NT2/D1 (cell line): ENCODE results near the gene SERTAD3.

Experiments used
- DNase-seq: peaks from one replicate; pipeline ENCODE4 v3.0.0-alpha.2; 2011; ENCODE audit warnings: low read depth, low spot score
- H3K27me3 ChIP-seq: 2 replicates; pipeline ENCODE4 v1.6.0; 2011; ENCODE audit warnings: mild to moderate bottlenecking; ENCODE audit not compliant: insufficient read length, insufficient read depth
- H3K36me3 ChIP-seq: 2 replicates; pipeline ENCODE4 v1.6.1; 2011; ENCODE audit warnings: mild to moderate bottlenecking, low read length, mixed read lengths; ENCODE audit not compliant: insufficient read depth, insufficient read length
- H3K4me1 ChIP-seq: 2 replicates; pipeline ENCODE4 v1.5.1; 2011; ENCODE audit not compliant: insufficient read depth, insufficient read length
- H3K4me3 ChIP-seq: 2 replicates; pipeline ENCODE4 v1.5.1; 2011; ENCODE audit warnings: low read depth; ENCODE audit not compliant: insufficient read length
- H3K9ac ChIP-seq: 2 replicates; pipeline ENCODE4 v1.6.0; 2011; ENCODE audit warnings: low read depth; ENCODE audit not compliant: insufficient read length
- H3K9me3 ChIP-seq: 2 replicates; pipeline ENCODE4 v1.5.1; 2011; ENCODE audit warnings: mild to moderate bottlenecking, low read length; ENCODE audit not compliant: insufficient read depth
- SUZ12 ChIP-seq: IDR thresholded peaks from 2 replicates; pipeline ENCODE4 v1.6.1; 2011; ENCODE audit not compliant: insufficient read length, insufficient read depth; ENCODE audit errors: extremely low read depth
- YY1 ChIP-seq: IDR thresholded peaks from 2 replicates; pipeline ENCODE4 v1.6.1; 2011; ENCODE audit not compliant: insufficient read length, insufficient read depth
- ZNF274 ChIP-seq: IDR thresholded peaks from 2 replicates; pipeline ENCODE4 v1.6.1; 2011; ENCODE audit warnings: mild to moderate bottlenecking, low read depth, low read length

The SERTAD3 gene

DNA sequence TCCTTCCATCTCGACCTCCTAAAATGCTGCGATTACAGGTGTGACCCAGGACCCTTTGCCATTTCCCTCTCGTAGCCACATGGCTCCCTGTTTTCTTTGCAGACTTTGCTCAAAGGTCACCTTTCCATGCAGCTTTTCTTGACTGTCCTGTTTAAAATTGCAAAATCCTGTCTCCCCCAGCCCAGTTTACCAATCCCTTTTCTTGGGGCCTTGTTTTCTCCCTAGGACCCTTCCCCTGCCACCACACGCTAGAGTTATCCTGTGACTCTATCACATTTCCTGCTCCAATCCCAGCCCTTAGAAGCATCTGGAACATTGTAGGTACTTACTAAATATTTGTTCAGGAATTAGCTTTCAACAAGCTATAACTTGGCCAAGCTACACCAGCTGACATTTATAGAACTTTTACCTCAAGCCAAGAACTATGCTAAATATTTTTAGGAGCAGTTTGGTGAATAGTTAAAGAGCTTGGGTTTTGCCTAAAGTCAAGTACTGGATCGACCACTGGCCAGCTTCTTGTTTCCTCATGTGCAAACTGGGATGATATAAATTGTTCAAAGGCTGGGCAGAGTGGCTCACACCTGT is 9.1 kb upstream of the SERTAD3 start:
- Histone ChIP-seq H3K9ac (no peak overlapping the region), H3K4me1 (no peaks in the 10 kb centered on the region), H3K36me3 (peaks cover 4% of the 10 kb centered on the region), H3K9me3 (no peaks in the 10 kb centered on the region), H3K27me3 (no peaks in the 10 kb centered on the region), H3K4me3 (no peak overlapping the region)
- no peak for DNase-seq
- no peak for TF ChIP-seq ZNF274
- TF ChIP-seq YY1 = no peak
- no peak for TF ChIP-seq SUZ12

DNA sequence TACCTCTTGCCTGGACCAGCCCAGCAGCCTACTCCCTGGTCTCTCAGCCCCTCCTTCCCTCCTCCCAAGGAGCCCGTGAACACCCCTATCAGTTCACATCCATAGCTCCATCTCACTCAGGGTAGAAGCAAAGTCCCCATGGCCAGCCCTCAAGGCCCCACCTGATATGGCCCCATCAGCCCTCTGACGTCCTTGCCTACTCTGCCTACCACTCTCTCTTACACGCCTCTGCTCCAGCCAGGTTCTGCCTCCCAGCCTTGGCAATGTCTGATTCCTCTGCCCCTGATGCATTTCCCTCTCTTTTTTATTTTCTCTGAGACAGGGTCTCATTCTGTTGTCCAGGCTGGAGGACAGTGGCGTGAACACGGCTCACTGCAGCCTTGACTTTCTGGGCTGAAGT is 7.9 kb upstream of the SERTAD3 start:
- Histone ChIP-seq H3K9me3 (no peaks in the 10 kb centered on the region), H3K27me3 (no peaks in the 10 kb centered on the region), H3K4me3 (no peak overlapping the region), H3K4me1 (no peaks in the 10 kb centered on the region), H3K36me3 (no peaks in the 10 kb centered on the region), H3K9ac (no peak overlapping the region)
- DNase-seq = no peak
- TF ChIP-seq ZNF274 (no peak), SUZ12 (no peak), YY1 (no peak)

DNA sequence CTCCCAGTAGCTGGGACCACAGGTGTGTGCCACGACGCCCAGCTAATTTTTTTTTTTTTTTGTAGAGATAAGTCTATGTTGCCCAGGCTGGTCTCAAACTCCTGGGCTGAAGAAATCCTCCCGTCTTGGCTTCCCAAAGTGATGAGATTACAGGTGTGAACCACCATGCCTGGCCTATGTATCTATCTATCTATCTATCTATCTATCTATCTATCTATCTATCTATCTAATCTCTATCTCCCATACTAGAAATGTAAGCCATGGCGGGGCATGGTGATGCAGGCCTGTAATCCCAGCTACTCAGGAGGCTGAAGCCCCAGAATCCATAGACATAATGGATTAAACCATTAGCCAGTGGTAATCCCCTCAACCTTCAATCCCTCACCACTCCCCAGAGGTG is 6.5 kb upstream of the SERTAD3 start:
- H3K36me3 ChIP-seq = no peaks in the 10 kb centered on the region
- no peak overlapping the region for H3K9ac ChIP-seq
- TF ChIP-seq SUZ12 = no peak
- TF ChIP-seq ZNF274 = no peak
- TF ChIP-seq YY1 = no peak
- no peak overlapping the region for H3K4me3 ChIP-seq
- no peak for DNase-seq
- no peaks in the 10 kb centered on the region for H3K9me3 ChIP-seq
- H3K27me3 ChIP-seq = no peaks in the 10 kb centered on the region
- H3K4me1 ChIP-seq = no peaks in the 10 kb centered on the region

DNA sequence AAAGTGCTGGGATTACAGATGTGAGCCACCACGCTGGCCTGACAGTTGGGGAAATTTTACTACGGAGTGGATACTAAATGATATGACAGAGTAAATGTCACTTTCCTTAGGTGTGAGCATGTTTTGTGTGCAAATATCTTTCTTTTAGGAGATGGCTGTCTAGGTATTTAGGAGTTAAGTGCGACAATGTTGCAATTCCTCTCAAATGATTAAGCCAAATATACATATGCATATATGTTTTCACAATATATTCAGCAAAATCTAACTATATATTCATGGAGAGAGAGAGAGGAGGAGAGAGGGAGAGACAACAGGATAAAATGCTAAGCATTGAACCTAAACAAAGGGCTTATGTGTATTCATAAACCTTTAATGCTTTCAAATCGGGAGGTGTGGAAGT is 5.4 kb upstream of the SERTAD3 start:
- Histone ChIP-seq H3K9me3 (no peaks in the 10 kb centered on the region), H3K9ac (no peak overlapping the region), H3K27me3 (no peaks in the 10 kb centered on the region), H3K4me3 (no peak overlapping the region), H3K4me1 (no peaks in the 10 kb centered on the region), H3K36me3 (no peaks in the 10 kb centered on the region)
- TF ChIP-seq YY1 = no peak
- no peak for TF ChIP-seq ZNF274
- TF ChIP-seq SUZ12 = no peak
- DNase-seq = no peak

DNA sequence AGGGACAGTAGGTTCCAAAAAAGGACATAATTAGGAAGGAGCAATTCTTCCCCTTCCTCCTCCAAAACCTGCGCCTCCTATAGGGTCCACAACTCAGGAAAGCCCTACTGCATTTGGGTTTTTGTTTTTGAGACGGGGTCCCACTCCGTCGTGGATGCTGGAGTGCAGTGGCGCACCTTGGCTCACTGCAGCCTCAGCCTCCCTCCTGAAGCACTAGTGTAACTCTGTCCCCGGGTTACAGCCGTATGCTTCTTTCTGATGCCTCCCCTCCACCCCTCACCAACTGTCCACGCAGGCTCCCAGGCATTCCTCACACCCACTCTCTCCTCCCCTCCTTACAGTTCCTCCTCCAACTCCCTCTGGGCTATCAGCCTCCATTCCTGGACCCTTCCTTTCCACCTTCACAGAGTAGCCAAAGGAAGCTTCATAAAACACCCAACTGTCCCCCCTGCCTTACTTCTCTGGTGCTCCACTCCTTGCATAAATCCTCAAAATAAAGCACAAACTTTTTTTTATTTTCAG is 2.2 kb upstream of the SERTAD3 start:
- Histone ChIP-seq H3K9me3 (no peaks in the 10 kb centered on the region), H3K27me3 (no peaks in the 10 kb centered on the region), H3K4me1 (peaks cover 2% of the 10 kb centered on the region), H3K36me3 (peaks cover 13% of the 10 kb centered on the region), H3K9ac (peak overlapping the region; percentile 44), H3K4me3 (no peak overlapping the region)
- no peak for DNase-seq
- TF ChIP-seq SUZ12 (no peak), YY1 (no peak), ZNF274 (no peak)

DNA sequence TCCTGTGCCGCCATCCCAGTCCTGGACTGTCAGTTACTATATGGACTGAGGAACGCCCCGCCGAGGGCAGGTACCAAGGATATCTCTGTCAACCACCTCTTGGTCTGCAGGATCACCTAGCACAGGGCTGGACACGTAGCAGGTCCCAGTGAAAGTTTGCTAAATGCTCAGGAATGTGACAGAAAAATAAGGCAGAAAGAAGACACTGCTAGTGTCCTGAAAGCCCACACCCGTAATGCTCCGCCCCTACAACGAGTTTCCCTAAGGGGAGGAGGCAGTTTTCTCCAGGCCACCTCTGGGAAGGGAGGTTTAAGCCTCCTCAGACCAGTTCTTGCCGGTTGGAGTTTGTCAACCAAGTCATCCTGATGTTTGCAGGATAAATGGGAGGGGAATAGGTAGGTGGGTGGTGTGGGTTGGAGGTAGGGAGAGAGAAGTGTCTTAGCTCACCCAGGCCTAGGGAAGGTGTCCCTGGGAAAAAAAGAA is 1.7 kb upstream of the SERTAD3 start:
- Histone ChIP-seq H3K9me3 (no peaks in the 10 kb centered on the region), H3K4me1 (peaks cover 2% of the 10 kb centered on the region), H3K9ac (no peak overlapping the region), H3K4me3 (no peak overlapping the region), H3K36me3 (peaks cover 18% of the 10 kb centered on the region), H3K27me3 (no peaks in the 10 kb centered on the region)
- TF ChIP-seq SUZ12 (no peak), ZNF274 (no peak), YY1 (no peak)
- no peak for DNase-seq

DNA sequence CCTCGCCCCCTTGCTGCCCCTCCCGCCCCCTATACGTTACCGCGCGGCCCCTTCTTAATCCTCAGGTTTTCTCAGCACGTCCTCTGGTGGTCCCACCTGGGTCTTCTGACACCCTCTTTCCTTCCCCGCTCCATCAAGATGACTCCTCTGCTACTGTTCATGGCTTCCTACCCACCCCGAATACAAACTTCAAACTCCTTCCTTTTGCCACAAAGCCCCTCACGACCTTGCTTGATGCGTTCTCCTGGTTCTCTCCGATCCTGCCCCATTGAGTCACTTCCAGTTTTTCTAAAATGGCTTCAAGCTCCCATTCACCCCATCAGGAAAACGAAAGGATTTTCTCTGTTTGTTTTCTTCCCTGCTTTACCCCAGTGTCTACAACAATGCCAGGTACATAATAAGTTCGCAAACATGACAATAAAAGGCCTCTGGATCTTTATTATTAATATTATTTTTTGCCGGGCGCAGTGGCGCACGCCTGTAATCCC is 734 bp upstream of the SERTAD3 start:
- TF ChIP-seq SUZ12 (no peak), ZNF274 (no peak), YY1 (no peak)
- peaks cover 28% of the 10 kb centered on the region for H3K36me3 ChIP-seq
- no peak for DNase-seq
- no peaks in the 10 kb centered on the region for H3K27me3 ChIP-seq
- no peaks in the 10 kb centered on the region for H3K9me3 ChIP-seq
- peak overlapping the region; percentile 27 for H3K4me3 ChIP-seq
- peak overlapping the region; percentile 74 for H3K9ac ChIP-seq
- peaks cover 2% of the 10 kb centered on the region for H3K4me1 ChIP-seq
